Mesodermal cell (in vitro differentiated cells): ENCODE measurements around the gene ZNF652.
A peak's percentile ranks its signal among the peaks of the same experiment; 100 is the strongest.
"Not testable (repeated sequence)": the region's sequence is repeated elsewhere in the genome, so short reads cannot be mapped to it uniquely, and the experiment has no call there.

ENCODE experiments used
- H3K27ac ChIP-seq: 2 replicates; pipeline ENCODE4 v1.7.0; 2013; ENCODE audit warnings: mild to moderate bottlenecking, low read depth, low read length, moderate library complexity; ENCODE audit not compliant: severe bottlenecking
- H3K36me3 ChIP-seq: 2 replicates; pipeline ENCODE4 v1.7.1; 2013; ENCODE audit warnings: mild to moderate bottlenecking, low read length, moderate library complexity; ENCODE audit not compliant: control insufficient read depth, insufficient read depth
- H3K4me1 ChIP-seq: one replicate; pipeline ENCODE4 v1.7.1; 2013; ENCODE audit warnings: mild to moderate bottlenecking, low read length; ENCODE audit not compliant: insufficient read depth, control insufficient read depth, poor library complexity, severe bottlenecking
- H3K4me3 ChIP-seq: 2 replicates; pipeline ENCODE4 v1.7.0; 2013; ENCODE audit warnings: low read length, control low read depth, mild to moderate bottlenecking; ENCODE audit not compliant: insufficient read depth, poor library complexity, severe bottlenecking; ENCODE audit errors: extremely low read depth
- H3K9me3 ChIP-seq: 2 replicates; pipeline ENCODE4 v1.7.1; 2013; ENCODE audit warnings: mild to moderate bottlenecking, low read length, moderate library complexity; ENCODE audit not compliant: control insufficient read depth
- WGBS, 2 experiments: methylation state at CpG; one replicate each; pipeline ENCODE4 v1.1.5; 2013; ENCODE audit warnings: missing lambda C conversion rate in 2 of 2; ENCODE audit not compliant: insufficient coverage in 2 of 2; 5-methylcytosine and 5-hydroxymethylcytosine counted together

The ZNF652 gene

DNA sequence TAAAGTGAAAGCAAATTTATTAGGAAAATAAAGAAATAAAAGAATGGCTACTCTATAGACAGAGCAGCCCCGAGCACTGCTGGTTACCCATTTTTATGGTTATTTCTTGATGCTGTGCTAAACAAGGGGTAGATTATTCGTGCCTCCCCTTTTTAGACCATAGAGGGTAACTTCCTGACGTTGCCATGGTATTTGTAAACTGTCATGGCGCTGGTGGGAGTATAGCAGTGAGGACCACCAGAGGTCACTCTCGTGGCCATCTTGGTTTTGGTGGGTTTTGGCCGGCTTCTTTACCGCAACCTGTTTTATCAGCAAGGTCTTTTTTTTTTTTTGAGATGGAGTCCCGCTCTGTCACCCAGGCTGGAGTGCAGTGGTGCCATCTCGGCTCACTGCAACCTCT, 100.5 kb downstream of the ZNF652 start:
- H3K4me1 ChIP-seq, H3K9me3 ChIP-seq, H3K27ac ChIP-seq, H3K4me3 ChIP-seq, H3K36me3 ChIP-seq: not testable (repeated sequence)
- WGBS, 2 experiments, result 89 to 91% methylated on average over 7 to 9 of the region's 9 CpGs

DNA sequence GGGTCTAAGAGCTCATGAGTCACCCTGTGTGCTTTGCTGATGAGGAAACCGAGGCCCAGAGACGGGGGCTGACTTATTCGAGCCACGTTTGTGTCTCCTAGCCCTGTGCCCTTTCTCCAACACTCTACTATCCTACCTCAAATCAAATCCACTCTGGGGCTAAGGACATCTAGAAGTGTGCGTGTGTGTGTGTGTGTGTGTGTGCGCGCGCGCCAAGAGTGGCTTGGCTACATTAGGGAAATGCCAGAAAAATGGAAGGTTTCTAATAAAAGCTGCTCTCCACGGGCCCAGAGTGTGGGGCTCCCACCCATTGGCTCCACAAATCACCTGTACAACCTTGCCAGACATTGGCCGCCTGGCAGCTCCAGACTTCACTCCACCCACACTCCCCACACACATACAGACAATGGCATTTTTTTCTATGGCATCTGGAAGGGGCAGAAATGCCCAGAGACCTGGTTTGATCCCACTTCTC, 101.2 kb downstream of the ZNF652 start:
- WGBS, 2 experiments, result 54 to 82% methylated on average over 3 to 4 of the region's 11 CpGs
- Histone ChIP-seq H3K4me3 (peak overlapping the region; percentile 35), H3K9me3 (no peaks in the 10 kb centered on the region), H3K27ac (peak overlapping the region; percentile 94), H3K36me3 (no peaks in the 10 kb centered on the region), H3K4me1 (peaks cover 5% of the 10 kb centered on the region)

DNA sequence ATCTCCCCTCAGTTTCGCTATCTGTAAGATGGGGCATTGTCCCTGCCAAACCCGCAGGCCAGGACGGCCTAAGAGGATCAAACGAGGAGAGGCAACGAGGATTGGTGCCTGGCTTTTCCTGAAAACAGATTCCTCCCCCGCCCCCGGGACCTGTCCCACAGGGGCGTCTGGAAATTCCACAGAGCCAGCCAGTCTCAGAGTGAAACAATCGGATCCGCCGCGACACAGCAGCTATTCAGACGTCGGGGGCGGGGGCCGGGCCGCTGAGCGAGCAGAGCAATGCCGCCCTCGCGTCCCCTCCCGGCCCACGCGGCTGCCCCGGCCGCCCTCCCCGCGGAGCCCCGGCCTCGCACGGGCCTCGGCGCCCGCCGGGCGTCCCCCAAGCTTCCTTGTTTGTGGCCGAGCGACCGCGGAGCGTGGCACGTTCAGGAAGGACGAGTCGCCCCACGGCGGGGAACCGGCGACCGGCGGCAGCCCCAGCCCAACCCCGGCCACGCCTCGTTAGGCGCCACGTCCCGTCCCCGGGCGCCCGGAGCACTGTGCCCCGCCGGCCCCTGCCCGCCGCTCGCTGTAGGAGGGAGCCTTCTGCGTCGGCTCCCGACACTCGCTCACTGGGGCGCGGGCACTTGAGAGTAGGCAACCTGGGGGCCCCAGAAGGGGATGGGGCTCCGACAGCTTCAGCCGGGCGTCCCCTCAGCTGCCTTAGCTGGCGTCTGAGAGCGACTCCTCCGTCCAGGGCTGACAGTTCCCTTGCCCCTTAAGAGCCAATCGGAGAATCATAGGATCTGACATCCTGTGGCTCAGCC, 101.8 kb downstream of the ZNF652 start:
- H3K9me3 ChIP-seq, result no peaks in the 10 kb centered on the region
- WGBS, 2 experiments, result 2 to 3% methylated on average over 67 to 71 of the region's 77 CpGs
- H3K4me3 ChIP-seq, result peak overlapping the region; percentile 35
- no peaks in the 10 kb centered on the region for H3K36me3 ChIP-seq
- H3K27ac ChIP-seq, result peak overlapping the region; percentile 94
- H3K4me1 ChIP-seq, result peaks cover 5% of the 10 kb centered on the region

DNA sequence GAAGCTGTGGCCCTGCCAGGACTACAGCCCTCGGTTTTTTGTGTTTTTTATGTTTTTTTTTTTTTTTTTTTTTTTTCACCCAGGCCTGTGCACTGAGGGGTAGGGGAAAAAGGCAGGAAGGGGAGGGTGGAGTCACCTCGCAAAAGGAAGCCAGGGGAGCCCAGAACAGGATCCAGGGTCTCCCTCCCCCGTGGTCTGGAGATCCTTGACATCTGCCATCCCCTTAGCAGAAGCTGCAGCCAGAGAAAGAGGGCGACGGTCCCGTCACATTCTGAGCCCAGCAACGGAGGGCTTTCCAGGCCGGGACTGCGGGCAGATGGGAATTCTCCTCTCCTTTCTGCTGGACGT, 102.4 kb downstream of the ZNF652 start:
- no peaks in the 10 kb centered on the region for H3K36me3 ChIP-seq
- peak overlapping the region; percentile 94 for H3K27ac ChIP-seq
- 24 to 43% methylated on average over 2 to 9 of the region's 10 CpGs for WGBS, 2 experiments
- H3K4me1 ChIP-seq, result peaks cover 5% of the 10 kb centered on the region
- H3K4me3 ChIP-seq, result peak overlapping the region; percentile 35
- H3K9me3 ChIP-seq, result no peaks in the 10 kb centered on the region

DNA sequence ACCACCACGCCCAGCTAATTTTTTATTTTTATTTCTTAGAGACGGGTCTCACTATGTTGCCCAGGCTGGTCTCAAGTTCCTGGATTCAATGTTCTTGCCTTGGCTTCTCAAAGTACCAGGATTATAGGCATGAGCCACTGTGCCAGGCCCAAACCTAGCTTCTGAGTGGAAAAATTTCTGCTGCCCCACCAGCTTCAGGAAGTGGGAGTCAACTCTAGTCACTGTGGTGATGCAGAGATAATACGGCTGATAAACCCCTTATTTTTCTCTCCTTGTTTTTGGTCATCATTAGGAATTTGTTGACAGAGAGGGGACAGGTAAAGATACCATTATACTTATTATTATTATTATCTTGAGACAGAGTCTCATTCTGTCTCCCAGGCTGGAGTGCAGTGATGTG, 103.7 kb downstream of the ZNF652 start:
- Histone ChIP-seq H3K4me1 (peaks cover 5% of the 10 kb centered on the region), H3K27ac (no peak overlapping the region), H3K36me3 (no peaks in the 10 kb centered on the region), H3K4me3 (no peak overlapping the region), H3K9me3 (no peaks in the 10 kb centered on the region)
- 88 to 100% methylated on average over 2 of the region's 3 CpGs for WGBS, 2 experiments

DNA sequence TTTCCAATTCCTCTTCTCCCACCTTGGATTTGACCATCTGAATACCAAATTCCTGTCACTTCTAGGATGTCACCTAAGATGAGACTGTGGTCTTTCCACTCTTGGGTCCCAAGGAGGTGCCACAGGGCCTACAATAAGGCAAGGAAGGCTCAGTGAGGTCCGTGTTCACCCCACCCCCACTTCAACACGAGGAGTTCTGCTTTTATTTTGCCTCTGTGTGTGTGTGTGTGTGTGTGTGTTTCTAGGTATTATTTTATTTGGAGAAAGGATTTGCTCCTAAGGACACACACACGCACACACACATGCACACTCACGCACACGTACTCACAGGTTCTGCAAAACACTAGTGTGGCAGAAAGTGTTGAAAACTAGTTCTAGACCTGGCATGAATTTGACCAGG, 106.9 kb downstream of the ZNF652 start:
- WGBS, 2 experiments, result 95 to 100% methylated on average over 1 to 3 of the region's 5 CpGs
- Histone ChIP-seq H3K27ac (no peak overlapping the region), H3K4me1 (no peaks in the 10 kb centered on the region), H3K4me3 (no peak overlapping the region), H3K9me3 (no peaks in the 10 kb centered on the region), H3K36me3 (no peaks in the 10 kb centered on the region)

DNA sequence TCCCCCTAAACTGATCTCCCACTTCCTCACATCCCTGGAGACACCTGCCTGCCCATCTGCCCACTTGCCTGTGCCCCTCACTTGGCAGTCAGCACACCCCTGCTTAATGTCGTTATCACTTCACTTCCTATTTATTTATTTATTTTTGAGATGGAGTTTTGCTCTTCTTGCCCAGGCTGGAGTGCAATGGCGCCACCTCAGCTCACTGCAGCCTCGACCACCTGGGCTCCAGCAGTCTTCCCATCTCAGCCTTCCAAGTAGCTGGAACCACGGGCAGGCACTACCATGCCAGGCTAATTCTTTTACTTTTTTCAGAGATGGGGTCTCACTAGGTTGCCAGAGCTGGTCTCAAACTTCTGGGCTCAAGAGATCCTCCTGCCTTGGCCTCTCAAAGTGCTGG, 108.0 kb downstream of the ZNF652 start:
- Histone ChIP-seq H3K27ac (no peak overlapping the region), H3K4me1 (no peaks in the 10 kb centered on the region), H3K4me3 (no peak overlapping the region), H3K36me3 (no peaks in the 10 kb centered on the region), H3K9me3 (no peaks in the 10 kb centered on the region)
- 50 to 64% methylated on average over 1 to 2 of the region's 4 CpGs for WGBS, 2 experiments

DNA sequence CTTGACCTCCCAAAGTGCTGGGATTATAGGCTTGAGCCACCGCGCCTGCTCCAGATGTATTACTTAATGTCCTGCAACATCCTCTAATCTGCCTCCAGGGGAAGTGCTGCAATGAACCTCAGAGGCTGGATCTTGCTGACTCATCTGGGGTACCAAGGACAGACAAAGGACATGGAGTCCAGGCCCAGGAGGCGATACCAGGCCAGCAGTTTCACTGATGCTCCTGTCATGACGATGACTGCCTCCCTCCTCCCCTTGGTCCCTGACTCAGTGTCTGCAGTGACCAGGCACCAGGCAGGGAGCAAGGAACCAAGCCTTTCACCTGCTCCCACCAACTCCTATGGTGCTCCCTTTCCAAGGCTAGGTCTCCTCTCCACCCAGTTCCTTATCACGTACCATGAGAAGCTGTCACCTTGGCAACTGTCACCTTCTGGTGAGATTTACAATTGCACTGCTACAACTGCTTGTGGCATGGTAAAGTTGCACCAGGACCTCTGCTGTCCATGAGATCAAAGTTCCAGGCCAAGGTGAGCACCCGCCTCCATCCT, 109.8 kb downstream of the ZNF652 start:
- 95 to 97% methylated on average over 5 to 6 of the region's 6 CpGs for WGBS, 2 experiments
- Histone ChIP-seq H3K4me1 (no peaks in the 10 kb centered on the region), H3K27ac (no peak overlapping the region), H3K9me3 (no peaks in the 10 kb centered on the region), H3K4me3 (no peak overlapping the region), H3K36me3 (no peaks in the 10 kb centered on the region)

DNA sequence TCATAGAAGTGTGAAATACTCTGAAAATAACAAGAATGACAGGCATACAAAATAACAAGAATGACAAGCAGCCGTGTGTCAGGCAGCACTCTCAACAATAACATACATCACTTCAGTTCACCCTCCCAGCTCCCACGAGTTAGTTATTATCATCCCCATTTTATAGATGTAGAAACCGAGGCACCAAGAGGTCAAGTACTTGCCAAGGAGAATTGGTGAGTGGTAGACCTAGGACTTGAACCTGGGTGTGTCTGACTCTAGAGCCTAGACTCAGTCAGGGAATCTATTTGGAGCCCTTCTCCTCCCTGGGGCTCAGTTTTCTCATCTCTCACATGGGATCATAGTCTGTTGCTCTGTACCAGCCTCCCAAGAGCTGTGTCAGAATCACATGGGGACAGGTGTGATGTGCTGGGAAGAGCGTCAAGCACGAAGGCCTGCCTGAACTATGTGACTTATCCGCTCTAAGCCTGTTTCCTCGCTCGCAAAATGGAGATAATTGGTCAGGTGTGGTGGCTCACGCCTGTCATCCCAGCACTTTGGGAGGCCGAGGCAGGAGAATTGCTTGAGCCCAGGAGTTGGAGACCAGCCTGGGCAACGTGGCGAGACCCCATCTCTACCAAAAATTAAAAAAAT, 112.0 kb downstream of the ZNF652 start:
- Histone ChIP-seq H3K27ac (no peak overlapping the region), H3K4me1 (no peaks in the 10 kb centered on the region), H3K9me3 (no peaks in the 10 kb centered on the region), H3K36me3 (no peaks in the 10 kb centered on the region), H3K4me3 (no peak overlapping the region)
- 92 to 95% methylated on average over 10 to 11 of the region's 12 CpGs for WGBS, 2 experiments

DNA sequence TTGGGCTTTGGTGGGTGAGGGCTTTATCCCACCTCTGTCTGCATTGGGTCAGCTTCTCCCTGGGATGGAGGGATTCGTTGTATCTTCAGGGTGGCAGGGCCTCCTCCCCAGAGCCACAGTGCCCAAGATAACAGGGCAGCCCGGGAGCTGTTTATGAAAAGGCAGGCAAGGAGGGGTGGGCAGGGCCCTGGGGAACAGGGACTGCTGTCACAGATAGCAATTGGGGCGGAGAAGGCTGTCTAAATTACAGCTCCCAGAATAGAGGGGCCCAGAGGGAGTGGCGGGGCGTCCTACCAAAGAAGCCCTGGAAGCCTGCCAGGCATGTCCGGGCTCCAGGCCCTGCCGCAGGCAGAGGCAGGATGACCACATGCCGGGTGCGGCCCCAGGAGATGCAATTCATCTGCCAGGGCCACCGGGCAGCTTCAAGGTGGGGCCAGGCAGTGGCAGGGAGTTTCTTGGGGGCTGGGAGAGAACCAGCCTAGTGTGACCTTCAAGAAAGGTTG, 112.7 kb downstream of the ZNF652 start:
- no peaks in the 10 kb centered on the region for H3K9me3 ChIP-seq
- 70 to 84% methylated on average over 8 to 9 of the region's 10 CpGs for WGBS, 2 experiments
- H3K36me3 ChIP-seq, result no peaks in the 10 kb centered on the region
- no peak overlapping the region for H3K4me3 ChIP-seq
- no peak overlapping the region for H3K27ac ChIP-seq
- H3K4me1 ChIP-seq, result no peaks in the 10 kb centered on the region

DNA sequence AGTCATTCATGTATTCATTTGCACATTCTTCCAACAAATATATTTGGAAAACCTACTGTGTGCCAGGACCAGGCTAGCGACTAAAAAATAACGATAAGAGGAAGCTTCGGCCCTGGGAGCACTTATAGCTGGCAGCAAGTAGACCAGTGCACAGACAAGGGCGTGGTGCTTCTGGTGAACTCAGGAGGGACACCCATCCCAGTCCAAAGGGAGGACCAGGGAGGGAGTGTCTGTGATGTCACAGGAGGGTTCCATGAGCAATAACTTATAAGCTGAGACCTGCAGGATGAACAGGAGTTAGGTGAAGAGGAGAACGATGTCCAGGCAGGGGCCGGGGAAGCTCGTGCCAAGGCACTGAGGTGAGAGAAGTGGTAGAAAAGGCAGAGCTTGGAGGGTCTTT, 114.1 kb downstream of the ZNF652 start:
- Histone ChIP-seq H3K27ac (no peak overlapping the region), H3K4me3 (no peak overlapping the region), H3K4me1 (no peaks in the 10 kb centered on the region), H3K36me3 (no peaks in the 10 kb centered on the region), H3K9me3 (no peaks in the 10 kb centered on the region)
- 96 to 98% methylated on average over 7 of the region's 7 CpGs for WGBS, 2 experiments
